ENCODE data around the gene L2HGDH.

L2HGDH gene

DNA sequence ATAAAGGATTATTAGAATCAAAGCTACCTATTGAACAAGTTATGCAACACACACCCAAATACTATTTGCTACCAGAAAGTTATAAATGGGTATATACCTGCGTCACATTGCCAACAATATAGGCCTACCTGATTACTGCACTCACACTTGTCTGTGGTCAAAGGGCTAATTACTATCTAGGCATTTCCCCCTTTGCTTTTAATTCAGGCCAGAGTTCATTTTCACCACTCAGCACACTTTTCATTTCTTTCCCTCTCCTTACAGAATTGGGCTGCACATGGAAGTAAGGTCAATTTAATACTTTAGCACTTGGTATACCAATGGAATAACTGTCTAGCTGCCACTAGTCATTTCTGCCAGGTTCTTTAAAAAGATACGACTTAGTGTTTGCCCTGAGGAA is 82.3 kb downstream of the L2HGDH start:
- no peak for DNase-seq (ENCODE audit: low spot score)

DNA sequence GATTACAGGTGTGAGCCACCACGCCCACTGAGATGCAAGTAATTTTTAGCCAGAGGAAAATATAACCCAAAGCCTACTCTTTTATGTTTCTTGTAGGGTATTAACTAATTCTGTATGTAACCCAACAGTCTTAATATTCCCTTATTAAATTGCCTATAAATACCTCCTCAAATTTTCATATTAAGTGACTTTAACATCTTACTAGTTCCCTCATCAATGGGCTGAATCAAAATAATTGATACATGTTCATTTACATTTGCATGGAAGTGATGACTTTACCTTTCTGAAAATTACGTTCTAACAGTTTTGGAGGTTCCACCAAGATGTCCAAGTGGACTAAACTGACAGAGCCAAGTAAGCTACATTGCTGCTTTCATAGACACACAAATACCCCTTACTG is 83.7 kb downstream of the L2HGDH start:
- no peak for DNase-seq (ENCODE audit: low spot score)

DNA sequence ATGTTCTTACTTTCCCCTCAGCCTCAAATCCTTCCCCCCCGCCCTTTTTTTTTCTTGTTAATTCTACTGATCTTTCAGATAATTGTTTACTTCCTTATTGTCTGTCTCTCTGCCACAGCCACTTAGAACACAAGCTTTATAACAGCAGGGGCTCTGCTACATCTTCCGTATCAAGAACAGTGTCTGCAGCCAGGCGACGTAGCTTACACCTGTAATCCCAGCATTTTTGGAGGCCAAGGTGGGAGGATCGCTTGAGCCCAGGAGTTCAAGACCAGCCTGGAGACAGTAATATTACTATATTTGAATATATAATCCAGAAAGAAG is 86.1 kb downstream of the L2HGDH start:
- DNase-seq (ENCODE audit: low spot score), result no peak

DNA sequence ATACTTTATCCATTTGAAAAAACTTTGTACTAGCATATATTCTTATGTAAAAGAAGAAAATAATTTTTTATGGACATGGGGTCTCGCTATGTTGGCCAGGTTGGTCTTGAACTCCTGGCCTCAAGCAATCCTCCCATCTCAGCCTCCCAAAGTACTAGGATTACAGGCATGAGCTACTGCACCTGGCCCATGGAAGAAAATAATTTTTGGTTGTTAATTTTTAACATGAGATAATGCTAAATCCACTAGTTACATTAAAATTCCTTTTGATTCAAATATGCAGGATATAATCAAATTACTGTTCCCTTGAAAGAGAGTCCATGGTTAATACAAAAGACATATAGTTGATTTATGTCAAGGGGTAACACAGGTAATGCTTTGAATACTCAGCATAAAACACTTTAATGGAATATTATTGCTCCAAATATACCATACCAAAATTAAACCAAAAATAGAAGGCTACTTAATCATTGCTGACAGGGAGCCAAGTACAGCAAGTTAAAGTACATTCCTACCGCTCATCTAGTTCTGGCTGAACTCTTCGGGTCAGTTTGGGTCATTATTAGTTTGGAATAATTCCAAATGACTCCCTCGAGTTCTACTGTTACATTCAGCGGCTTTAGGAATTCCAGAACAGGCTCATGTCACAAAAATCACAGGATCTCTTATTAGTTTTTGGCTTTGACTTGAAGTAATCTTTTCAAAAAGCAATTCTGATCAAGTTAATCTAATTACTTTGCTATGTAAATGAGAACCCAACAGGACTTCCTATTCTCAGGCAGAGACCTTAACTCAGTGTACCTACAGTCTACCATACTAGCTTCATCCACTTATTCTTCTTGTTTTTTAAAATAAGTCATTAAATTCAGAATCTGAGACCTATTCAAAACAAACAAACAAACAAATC is 86.7 kb downstream of the L2HGDH start:
- no peak for DNase-seq (ENCODE audit: low spot score)

DNA sequence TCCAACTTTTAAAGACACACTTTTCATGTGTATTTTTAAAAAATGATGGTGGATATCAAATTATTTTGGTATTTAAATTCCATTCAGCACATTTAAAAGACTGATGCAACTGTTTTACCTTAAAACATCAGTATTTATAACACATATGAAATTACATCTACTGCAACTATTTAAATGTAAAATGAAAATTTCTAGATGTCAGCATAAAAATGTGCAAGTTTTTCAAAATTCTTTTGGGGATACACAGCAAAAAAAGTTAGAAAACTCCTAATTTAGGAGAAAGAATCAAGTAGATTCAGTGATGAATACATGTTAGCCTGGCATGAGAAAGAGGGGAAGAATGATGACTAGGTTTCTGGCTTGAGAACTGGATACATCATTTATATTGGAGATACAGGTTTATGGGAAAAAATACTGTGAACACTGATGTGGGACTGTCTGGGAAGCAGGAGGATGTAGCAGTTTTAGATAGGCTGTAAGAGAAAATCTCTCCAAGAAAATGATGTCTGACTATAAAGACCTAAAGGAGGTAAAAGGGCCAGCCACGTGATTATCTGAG is 89.9 kb downstream of the L2HGDH start:
- DNase-seq (ENCODE audit: low spot score), result no peak

DNA sequence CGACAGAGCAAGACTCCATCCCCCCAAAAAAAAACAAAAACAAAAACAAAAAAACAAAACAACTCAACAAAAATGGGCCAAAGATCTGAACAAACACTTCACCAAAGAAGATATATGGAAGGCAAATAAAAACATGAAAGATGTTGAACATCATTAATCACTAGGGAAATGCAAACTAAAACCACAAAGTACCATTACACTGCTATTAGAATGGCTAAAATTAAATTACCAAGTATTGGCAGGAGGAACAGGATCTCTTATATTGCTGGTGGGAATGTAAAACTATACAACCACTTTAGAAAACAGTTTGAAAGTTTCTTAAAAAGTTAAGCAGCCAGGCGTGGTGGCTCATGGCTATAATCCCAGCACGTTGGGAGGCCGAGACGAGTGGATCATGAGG is 93.5 kb downstream of the L2HGDH start:
- no peak for DNase-seq (ENCODE audit: low spot score)

DNA sequence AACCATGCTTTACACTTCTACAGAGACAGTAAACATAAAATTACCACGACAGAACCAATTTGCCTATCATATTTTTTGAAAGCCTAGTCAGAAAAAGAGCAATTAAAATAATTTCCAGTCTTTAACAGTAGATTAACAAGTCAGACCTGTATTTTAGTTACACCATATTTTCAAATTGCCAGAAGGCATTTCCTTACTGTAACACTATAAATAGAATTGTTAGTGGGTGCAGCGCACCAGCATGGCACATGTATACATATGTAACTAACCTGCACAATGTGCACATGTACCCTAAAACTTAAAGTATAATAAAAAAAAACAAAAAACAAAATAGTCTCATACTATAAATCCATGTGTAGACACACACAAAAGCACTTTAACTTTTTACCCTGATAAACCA is 96.6 kb downstream of the L2HGDH start:
- DNase-seq (ENCODE audit: low spot score), result no peak

DNA sequence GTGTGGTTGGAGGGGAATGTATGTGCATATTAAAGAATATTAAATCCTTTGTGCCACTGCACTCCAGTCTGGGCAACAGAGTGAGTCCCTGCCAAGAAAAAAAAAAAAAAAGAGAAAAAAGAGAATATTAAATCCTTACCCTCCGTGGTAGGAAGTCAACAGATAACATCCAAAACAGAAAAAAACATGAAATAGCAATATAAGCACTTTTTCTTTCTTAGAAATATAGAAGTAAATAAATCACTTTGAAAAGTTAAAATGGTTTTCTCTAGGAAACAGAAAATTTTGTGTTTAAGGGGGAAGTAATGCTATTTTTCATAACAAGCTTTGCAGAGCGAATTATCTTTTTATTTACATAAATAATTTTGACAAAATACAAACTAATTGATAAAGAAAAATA is 98.2 kb downstream of the L2HGDH start:
- DNase-seq (ENCODE audit: low spot score), result no peak

DNA sequence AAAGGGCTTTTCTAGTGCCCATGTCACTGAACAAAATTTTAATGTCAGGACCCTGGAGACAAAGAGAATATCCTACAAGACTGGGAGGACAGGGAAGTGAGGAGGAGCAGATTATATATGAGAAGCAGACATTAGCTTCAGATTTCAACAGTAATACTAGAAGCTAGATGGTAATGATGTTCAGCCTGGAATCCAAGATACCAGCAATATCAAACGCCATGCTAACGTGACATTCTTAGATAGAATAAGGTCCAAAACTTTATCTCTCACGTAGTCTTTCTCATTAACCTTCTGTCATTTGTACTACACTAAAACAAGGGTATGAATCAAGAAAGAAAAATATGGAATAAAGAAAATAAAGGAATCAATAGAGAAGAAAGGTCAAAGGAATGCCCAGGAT is 99.3 kb downstream of the L2HGDH start:
- no peak for DNase-seq (ENCODE audit: low spot score)

DNA sequence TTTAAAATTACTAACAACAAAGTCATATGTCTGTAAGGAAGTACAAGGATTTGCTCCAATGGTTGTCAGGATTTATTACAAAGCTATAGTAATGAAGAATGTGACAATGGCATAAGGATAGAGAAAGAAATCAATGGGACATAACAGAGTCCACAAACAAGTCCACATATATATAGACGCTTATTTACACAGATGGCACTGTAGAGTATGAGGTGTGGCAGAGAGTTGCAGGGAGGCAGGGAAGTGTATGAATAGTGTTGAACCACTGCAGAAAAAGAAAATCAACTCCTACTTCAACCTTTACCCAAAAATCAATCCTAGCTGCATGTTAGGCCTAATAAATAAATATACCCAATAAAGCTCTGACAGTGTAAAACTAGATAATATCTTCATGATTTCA is 102.0 kb downstream of the L2HGDH start:
- DNase-seq (ENCODE audit: low spot score), result no peak

DNA sequence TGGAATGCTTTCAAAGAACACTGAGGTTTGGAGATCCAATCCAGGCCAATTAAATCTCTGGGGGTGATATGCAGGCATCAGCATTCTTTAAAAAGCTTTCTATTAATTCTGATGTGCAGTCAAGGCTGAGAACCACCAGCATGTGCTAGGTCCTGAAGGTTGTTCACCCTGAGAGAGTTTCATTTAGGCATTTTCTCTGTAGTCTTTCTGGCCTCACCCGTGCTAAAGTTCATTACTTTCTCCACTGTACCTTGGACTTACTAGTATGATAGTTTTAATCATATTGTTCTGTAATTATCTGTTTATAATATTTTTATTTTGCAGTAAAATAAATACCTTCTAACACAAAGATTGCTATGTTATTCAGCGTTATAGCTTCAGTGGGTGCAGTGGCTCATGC is 113.5 kb downstream of the L2HGDH start:
- DNase-seq (ENCODE audit: low spot score), result no peak

DNA sequence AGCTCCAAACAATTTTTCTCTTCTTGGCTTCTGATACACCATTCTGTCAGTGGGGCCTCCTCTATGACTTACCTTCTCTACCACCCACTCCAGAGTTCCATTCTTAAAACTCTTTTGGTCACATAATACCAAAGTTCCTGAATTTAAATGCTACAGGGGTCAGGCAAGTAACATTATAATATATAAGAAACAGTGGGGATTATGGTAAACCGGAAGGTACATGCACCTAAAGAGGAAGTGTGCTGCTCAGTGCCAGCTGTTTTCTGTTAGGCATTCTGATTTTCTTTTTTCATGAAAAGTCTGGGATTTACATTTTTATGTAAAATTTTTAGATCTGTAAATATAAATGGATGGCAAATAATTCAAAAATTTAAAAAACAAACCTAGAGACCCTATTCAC is 120.5 kb downstream of the L2HGDH start:
- no peak for DNase-seq (ENCODE audit: low spot score)

All from LoVo (cell line).